Thyroid gland (tissue), 4 donors: ENCODE data around the gene MTMR4.

Experiments used
- CTCF ChIP-seq, 6 experiments: fragments of 200-600 bp in 3 of 6; fragments of 450-650 bp in 3 of 6; sonication (generic) in 3 of 6; IDR thresholded peaks; one replicate each; pipeline ENCODE4 v1.5.1; 2016 to 2019; ENCODE audit warnings: antibody characterized with exemption in 6 of 6, mild to moderate bottlenecking in 2 of 6, inconsistent platforms in 1 of 6, moderate library complexity in 1 of 6
- POLR2A ChIP-seq, 2 donors: fragments of 450-650 bp; IDR thresholded peaks; one replicate each; pipeline ENCODE4 v1.6.1; 2017; ENCODE audit warnings: antibody characterized with exemption in 2 of 2, mild to moderate bottlenecking in 2 of 2, moderate library complexity in 1 of 2

GRCh38 chr17:58515286-58515685 is 848 bp upstream of the MTMR4 start:
- TF ChIP-seq POLR2A (IDR thresholded peaks at IDR 0.05) (no peak), CTCF (IDR thresholded peaks at IDR 0.05) (no peak)
